GM23338 (cell line): Measurements from ENCODE around the gene CABLES1. TPM values are rescaled to one million over a fixed set of nuclear protein-coding genes. Genes with fewer than 3 reads are reported as not detected.

ENCODE experiments used
- ATAC-seq: fragments of 200-7000 bp; cut with Tn5 transposase; 3 replicates; pipeline ENCODE4 v1.9.1; 2020
- DNase-seq: peaks from one replicate; pipeline ENCODE4 v3.0.0-alpha.2; 2015; ENCODE audit warnings: low spot score
- H2AFZ ChIP-seq: fragments of 200-600 bp; sonication (generic); 2 replicates; pipeline ENCODE4 v1.8.0; 2016; ENCODE audit warnings: antibody characterized with exemption, mild to moderate bottlenecking, moderate library complexity
- H3F3A ChIP-seq: fragments of 200-600 bp; sonication (generic); replicated peaks from 2 replicates; pipeline ENCODE4 v1.8.0; 2017; ENCODE audit warnings: antibody characterized with exemption, mixed run types, low read depth
- H3K27ac ChIP-seq: fragments of 200-600 bp; sonication (generic); 2 replicates; pipeline ENCODE4 v1.6.1; 2016; ENCODE audit warnings: low read depth
- H3K27me3 ChIP-seq: fragments of 200-600 bp; sonication (generic); 2 replicates; pipeline ENCODE4 v1.8.0; 2016; ENCODE audit warnings: mild to moderate bottlenecking, mixed run types, moderate library complexity; ENCODE audit not compliant: insufficient read depth
- H3K36me3 ChIP-seq: fragments of 200-600 bp; sonication (generic); 2 replicates; pipeline ENCODE4 v1.8.0; 2016; ENCODE audit warnings: mild to moderate bottlenecking; ENCODE audit not compliant: insufficient read depth
- H3K4me1 ChIP-seq: fragments of 200-600 bp; sonication (generic); 2 replicates; pipeline ENCODE4 v1.8.0; 2016; ENCODE audit warnings: mild to moderate bottlenecking, moderate library complexity; ENCODE audit not compliant: insufficient read depth
- H3K4me2 ChIP-seq: fragments of 200-600 bp; sonication (generic); 2 replicates; pipeline ENCODE4 v1.7.1; 2017; ENCODE audit warnings: mixed run types
- H3K4me3 ChIP-seq: fragments of 200-600 bp; sonication (generic); 2 replicates; pipeline ENCODE4 v1.6.1; 2016; ENCODE audit warnings: mixed run types
- H3K79me2 ChIP-seq: fragments of 200-600 bp; sonication (generic); replicated peaks from 2 replicates; pipeline ENCODE4 v1.8.0; 2017; ENCODE audit warnings: mild to moderate bottlenecking; ENCODE audit not compliant: insufficient read depth
- H3K9me2 ChIP-seq: fragments of 200-600 bp; sonication (generic); 2 replicates; pipeline ENCODE4 v1.8.0; 2017; ENCODE audit not compliant: insufficient read depth
- H4K20me1 ChIP-seq: fragments of 200-600 bp; sonication (generic); replicated peaks from 2 replicates; pipeline ENCODE4 v1.8.0; 2017; ENCODE audit warnings: mild to moderate bottlenecking; ENCODE audit not compliant: insufficient read depth
- H3K27ac Mint-ChIP-seq: 2 replicates; pipeline ENCODE4 v1.8.0; 2020; ENCODE audit warnings: inconsistent platforms, mild to moderate bottlenecking, moderate library complexity, mixed read lengths
- H3K27me3 Mint-ChIP-seq: 3 replicates; pipeline ENCODE4 v1.8.0; 2022; ENCODE audit warnings: low read depth, mild to moderate bottlenecking, moderate library complexity, mixed read lengths, inconsistent platforms; ENCODE audit not compliant: insufficient read depth, poor library complexity
- H3K36me3 Mint-ChIP-seq: 3 replicates; pipeline ENCODE4 v1.8.0; 2021; ENCODE audit warnings: low read depth, mild to moderate bottlenecking, inconsistent platforms, moderate library complexity, mixed read lengths
- H3K4me1 Mint-ChIP-seq: 3 replicates; pipeline ENCODE4 v1.8.0; 2020; ENCODE audit warnings: mild to moderate bottlenecking, inconsistent platforms, mixed read lengths
- H3K4me3 Mint-ChIP-seq: 3 replicates; pipeline ENCODE4 v1.8.0; 2021; ENCODE audit warnings: moderate library complexity, mild to moderate bottlenecking, inconsistent platforms, mixed read lengths
- H3K9me3 Mint-ChIP-seq: 3 replicates; pipeline ENCODE4 v1.8.0; 2020; ENCODE audit warnings: moderate library complexity, mild to moderate bottlenecking, inconsistent platforms, mixed read lengths
- CREB1 ChIP-seq: fragments of 250-450 bp; sonication (Bioruptor Pico); IDR thresholded peaks from 2 replicates; pipeline ENCODE4 v1.5.0; 2020; ENCODE audit warnings: low read depth, mild to moderate bottlenecking, moderate library complexity
- ETS1 ChIP-seq: IDR thresholded peaks from 2 replicates; pipeline ENCODE4 v1.6.1; 2016; ENCODE audit warnings: antibody characterized with exemption
- EZH2 ChIP-seq: fragments of 200-600 bp; sonication (generic); IDR thresholded peaks from one replicate; pipeline ENCODE4 v1.8.0; 2017; ENCODE audit warnings: antibody characterized with exemption, mild to moderate bottlenecking, low read depth; ENCODE audit not compliant: unreplicated experiment
- EZH2phosphoT487 ChIP-seq: fragments of 200-600 bp; sonication (generic); IDR thresholded peaks from one replicate; pipeline ENCODE4 v1.8.1; 2018; ENCODE audit warnings: antibody characterized with exemption; ENCODE audit not compliant: unreplicated experiment
- JUNB ChIP-seq: IDR thresholded peaks from one replicate; pipeline ENCODE4 v1.6.1; 2016; ENCODE audit warnings: antibody characterized with exemption; ENCODE audit not compliant: unreplicated experiment
- NANOG ChIP-seq: IDR thresholded peaks from 2 replicates; pipeline ENCODE4 v1.6.1; 2016; ENCODE audit warnings: antibody characterized with exemption, borderline replicate concordance
- POLR2AphosphoS5 ChIP-seq: IDR thresholded peaks from 2 replicates; pipeline ENCODE4 v1.6.1; 2016; ENCODE audit warnings: antibody characterized with exemption, low read depth
- STAT1 ChIP-seq: IDR thresholded peaks from one replicate; pipeline ENCODE4 v1.6.1; 2016; ENCODE audit warnings: antibody characterized with exemption; ENCODE audit not compliant: unreplicated experiment
- ZNF114 ChIP-seq: fragments of 250-450 bp; sonication (Bioruptor Pico); IDR thresholded peaks from 2 replicates; pipeline ENCODE4 v1.5.0; 2020; ENCODE audit warnings: mild to moderate bottlenecking, moderate library complexity
- ZNF331 ChIP-seq: fragments of 250-450 bp; sonication (Bioruptor Pico); IDR thresholded peaks from 2 replicates; pipeline ENCODE4 v1.5.0; 2020; ENCODE audit warnings: low read depth, mild to moderate bottlenecking, moderate library complexity
- ZNF462 ChIP-seq: fragments of 250-450 bp; sonication (Bioruptor Pico); IDR thresholded peaks from 2 replicates; pipeline ENCODE4 v1.5.0; 2020; ENCODE audit warnings: mild to moderate bottlenecking, moderate library complexity
- polyA plus RNA-seq: library from polyadenylated mRNA; unstranded; fragments of >200 nt; fragmentation: Nextera tagmentation; extraction: Ambion mirVana; gene quantifications from 2 replicates; pipeline ENCODE4 v1.2.1, GENCODE V29; 2016
- total RNA-seq: library from RNA; depleted of rRNA; stranded (reverse); fragments of >200 nt; shearing (Covaris generic); gene quantifications from 2 replicates; pipeline ENCODE4 v1.2.3, GENCODE V29; 2014
- TF ChIP-seq, protein P1 (sequence below), 2 experiments: fragments of 200-600 bp in 1 of 2; sonication (generic) in 1 of 2; conservative IDR thresholded peaks; 2 replicates each; pipeline versions ENCODE4 v1.5.1 to v1.6.1; 2016 to 2017; ENCODE audit warnings: antibody characterized with exemption in 2 of 2, low read depth in 2 of 2, mild to moderate bottlenecking in 2 of 2, moderate library complexity in 1 of 2

The CABLES1 gene
- total and polyA plus RNA-seq, 2 experiments from 2014 or later: 2.6 to 12.4 TPM

GRCh38 chr18:23189768-23190661, 54.7 kb downstream of the CABLES1 start:
- Histone ChIP-seq H3K27ac (no peak overlapping the region), H3F3A (no peaks in the 10 kb centered on the region), H3K27me3 (no peaks in the 10 kb centered on the region), H2AFZ (no peak overlapping the region), H3K36me3 (peaks cover 2% of the 10 kb centered on the region; the same call in 1 of the 2 replicates), H4K20me1 (peaks cover 8% of the 10 kb centered on the region), H3K4me3 (no peak overlapping the region), H3K9me2 (no peaks in the 10 kb centered on the region), H3K4me1 (0 out of 2 replicates have a peak, but pooled peaks cover under 1% of the 10 kb centered on the region), H3K4me2 (no peak overlapping the region), H3K79me2 (peaks cover 16% of the 10 kb centered on the region)
- H3K36me3 Mint-ChIP-seq: peaks cover 24% of the 10 kb centered on the region
- TF ChIP-seq EZH2 (no peak), POLR2AphosphoS5 (no peak), ZNF462 (CRISPR knock-in tag) (no peak), JUNB (no peak), ETS1 (no peak), STAT1 (no peak), NANOG (no peak), CREB1 (no peak), ZNF331 (CRISPR knock-in tag) (no peak), EZH2phosphoT487 (no peak), ZNF114 (no peak)
- TF ChIP-seq, protein P1, sequence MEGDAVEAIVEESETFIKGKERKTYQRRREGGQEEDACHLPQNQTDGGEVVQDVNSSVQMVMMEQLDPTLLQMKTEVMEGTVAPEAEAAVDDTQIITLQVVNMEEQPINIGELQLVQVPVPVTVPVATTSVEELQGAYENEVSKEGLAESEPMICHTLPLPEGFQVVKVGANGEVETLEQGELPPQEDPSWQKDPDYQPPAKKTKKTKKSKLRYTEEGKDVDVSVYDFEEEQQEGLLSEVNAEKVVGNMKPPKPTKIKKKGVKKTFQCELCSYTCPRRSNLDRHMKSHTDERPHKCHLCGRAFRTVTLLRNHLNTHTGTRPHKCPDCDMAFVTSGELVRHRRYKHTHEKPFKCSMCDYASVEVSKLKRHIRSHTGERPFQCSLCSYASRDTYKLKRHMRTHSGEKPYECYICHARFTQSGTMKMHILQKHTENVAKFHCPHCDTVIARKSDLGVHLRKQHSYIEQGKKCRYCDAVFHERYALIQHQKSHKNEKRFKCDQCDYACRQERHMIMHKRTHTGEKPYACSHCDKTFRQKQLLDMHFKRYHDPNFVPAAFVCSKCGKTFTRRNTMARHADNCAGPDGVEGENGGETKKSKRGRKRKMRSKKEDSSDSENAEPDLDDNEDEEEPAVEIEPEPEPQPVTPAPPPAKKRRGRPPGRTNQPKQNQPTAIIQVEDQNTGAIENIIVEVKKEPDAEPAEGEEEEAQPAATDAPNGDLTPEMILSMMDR (conservative IDR thresholded peaks at IDR 0.05; ENCODE audit: low read depth in 2 of 2): no peak
- DNase-seq (no peak), ATAC-seq (peak; percentile 15; the same call in 2 of the 3 replicates)
- H3K4me1 Mint-ChIP-seq: peaks cover 29% of the 10 kb centered on the region
- H3K27me3 Mint-ChIP-seq: peaks cover 2% of the 10 kb centered on the region
- no peaks in the 10 kb centered on the region for H3K9me3 Mint-ChIP-seq
- H3K27ac Mint-ChIP-seq: peak overlapping the region; percentile 34; the same call in 1 of the 2 replicates
- H3K4me3 Mint-ChIP-seq: no peak overlapping the region
